HS-27A (cell line): ENCODE measurements around the gene B4GALT2.
A peak's percentile ranks its signal among the peaks of the same experiment; 100 is the strongest.

Source experiments
- DNase-seq: peaks from one replicate; pipeline ENCODE4 v3.0.0-alpha.2; 2012; ENCODE audit warnings: low read depth, missing footprints

The B4GALT2 gene

DNA sequence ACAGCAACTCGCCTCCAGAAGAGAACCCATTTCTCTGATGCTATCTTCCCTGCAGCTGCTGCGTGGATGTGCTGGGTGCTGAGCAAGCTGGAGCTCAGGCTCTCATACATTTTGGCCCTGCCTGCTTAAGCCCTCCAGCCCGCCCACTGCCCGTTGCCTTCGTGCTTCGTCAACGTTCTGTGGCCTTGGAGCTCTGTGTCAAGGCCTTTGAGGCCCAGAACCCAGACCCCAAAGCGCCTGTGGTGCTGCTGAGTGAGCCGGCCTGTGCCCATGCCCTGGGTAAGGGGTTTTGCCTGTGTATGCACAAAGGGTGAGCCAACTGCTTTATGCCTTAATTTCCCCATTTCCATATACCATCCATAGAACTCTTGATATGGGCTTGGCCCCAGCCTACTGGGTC lies 8.1 kb upstream of the B4GALT2 start:
- DNase-seq, result no peak

GRCh38 chr1:43971336-43971980 lies 7.6 kb upstream of the B4GALT2 start:
- DNase-seq, result no peak

GRCh38 chr1:43973981-43974442 lies 5.0 kb upstream of the B4GALT2 start:
- DNase-seq, result no peak

- DNase-seq, result peak; percentile 80
Observed at GRCh38 chr1:43974443-43975248, 4.4 kb upstream of the B4GALT2 start, which contains the start of gene ATP6V0B. Gene ATP6V0B, plus strand, starts transcription at chr1:43974960. Its CDS starts 81 bp downstream, at chr1:43975041.

- no peak for DNase-seq
Observed at GRCh38 chr1:43975249-43975961, 3.6 kb upstream of the B4GALT2 start.

GRCh38 chr1:43976045-43976444 lies 3.0 kb upstream of the B4GALT2 start:
- DNase-seq, result no peak

GRCh38 chr1:43976890-43977289 lies 2.1 kb upstream of the B4GALT2 start:
- no peak for DNase-seq

DNA sequence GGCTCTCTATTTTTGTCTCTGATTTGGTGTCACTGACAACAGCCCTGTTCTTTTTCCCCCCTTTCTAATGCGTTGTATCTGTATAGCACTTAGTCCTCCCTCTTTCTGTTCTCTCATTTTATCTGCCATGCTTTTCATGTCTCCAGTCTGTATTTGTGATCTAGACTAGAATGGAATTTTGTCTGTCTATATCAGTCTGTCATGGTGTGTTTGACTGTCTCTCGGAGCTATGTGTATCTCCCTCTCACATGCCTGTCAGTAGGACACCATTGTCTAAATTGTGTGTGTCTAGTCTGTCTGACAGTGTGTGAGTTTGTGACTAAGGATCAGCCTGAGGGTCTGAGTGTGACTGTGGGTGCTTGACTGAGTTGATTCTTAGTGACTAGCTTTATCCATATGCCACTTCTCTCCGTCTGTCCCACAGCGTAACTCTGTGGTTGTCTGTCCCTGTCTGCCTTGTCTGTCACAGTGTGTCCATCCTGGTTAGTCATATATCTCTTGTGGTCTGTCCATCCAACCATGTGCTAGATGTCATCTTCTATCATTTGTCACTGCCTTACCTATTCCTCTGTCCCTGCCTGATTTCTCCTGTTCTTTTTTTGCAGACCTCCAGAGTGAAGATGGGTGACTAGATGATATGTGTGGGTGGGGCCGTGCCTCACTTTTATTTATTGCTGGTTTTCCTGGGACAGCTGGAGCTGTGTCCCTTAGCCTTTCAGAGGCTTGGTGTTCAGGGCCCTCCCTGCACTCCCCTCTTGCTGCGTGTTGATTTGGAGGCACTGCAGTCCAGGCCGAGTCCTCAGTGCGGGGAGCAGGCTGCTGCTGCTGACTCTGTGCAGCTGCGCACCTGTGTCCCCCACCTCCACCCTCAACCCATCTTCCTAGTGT lies 1.4 kb upstream of the B4GALT2 start:
- DNase-seq, result no peak

DNA sequence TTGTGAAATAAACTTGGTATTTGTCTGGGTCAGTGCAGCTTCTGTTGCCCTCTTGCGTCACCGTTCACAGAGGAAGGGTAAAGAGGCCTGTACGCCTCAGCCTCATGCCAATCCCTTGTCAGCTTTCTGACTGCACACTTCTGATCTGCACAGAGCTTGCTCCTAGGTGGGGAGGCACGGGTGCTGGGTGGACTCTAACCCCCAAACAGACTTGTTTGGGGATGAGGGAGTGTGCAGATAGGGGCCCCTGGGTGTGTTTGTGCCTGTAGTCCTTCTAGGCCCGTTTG lies 803 bp upstream of the B4GALT2 start:
- DNase-seq, result no peak

DNA sequence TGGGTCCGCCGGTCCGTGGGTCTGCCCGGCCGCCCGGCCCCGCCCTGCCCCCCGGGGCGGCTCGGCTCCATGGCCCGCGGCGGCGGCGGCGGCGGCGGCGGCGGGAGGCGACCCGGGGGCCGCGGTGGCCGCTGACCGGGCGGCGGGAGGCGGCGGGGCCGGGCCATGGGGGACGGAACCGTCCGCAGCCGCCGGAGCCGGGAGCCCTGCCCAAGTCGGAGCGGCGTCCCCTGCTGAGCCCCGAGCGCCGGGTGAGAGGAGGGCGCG lies 184 bp downstream of the B4GALT2 start:
- DNase-seq, result no peak

DNA sequence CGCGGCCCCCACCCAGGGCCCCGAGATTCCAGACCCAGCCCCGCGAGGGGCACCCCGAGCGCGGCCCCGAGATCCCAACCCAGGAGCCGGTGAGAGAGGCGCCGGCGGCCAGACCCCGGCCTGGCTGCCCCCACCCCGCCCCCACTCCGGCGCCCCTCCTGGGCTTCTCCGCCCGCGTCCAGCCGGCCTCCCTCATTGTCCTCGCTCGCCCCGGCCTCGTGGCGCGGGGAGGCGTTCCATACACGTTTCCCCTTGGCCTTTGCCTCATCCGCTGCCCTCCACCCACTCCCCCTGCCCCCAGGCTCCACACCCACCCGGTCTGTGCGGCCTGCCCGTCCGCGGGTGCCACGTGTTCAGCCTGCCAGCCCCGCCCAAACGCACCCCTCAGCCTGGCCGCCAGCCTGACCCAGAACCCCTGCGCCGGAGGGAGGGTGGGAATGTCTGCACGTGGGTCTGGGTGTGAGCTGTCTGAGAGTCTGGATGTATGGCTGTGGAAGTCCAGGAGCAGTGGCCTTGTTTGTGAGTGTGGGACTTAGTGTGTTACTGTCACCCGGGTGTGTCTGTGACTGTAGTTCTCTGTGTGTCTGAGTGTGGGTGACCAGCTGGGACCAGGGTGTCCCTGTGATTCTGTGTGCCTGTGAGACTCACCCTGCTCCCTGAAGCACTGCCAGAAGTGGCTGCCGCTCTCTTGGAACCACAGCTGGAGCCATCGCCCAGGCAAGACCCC lies 681 bp downstream of the B4GALT2 start:
- DNase-seq, result no peak

DNA sequence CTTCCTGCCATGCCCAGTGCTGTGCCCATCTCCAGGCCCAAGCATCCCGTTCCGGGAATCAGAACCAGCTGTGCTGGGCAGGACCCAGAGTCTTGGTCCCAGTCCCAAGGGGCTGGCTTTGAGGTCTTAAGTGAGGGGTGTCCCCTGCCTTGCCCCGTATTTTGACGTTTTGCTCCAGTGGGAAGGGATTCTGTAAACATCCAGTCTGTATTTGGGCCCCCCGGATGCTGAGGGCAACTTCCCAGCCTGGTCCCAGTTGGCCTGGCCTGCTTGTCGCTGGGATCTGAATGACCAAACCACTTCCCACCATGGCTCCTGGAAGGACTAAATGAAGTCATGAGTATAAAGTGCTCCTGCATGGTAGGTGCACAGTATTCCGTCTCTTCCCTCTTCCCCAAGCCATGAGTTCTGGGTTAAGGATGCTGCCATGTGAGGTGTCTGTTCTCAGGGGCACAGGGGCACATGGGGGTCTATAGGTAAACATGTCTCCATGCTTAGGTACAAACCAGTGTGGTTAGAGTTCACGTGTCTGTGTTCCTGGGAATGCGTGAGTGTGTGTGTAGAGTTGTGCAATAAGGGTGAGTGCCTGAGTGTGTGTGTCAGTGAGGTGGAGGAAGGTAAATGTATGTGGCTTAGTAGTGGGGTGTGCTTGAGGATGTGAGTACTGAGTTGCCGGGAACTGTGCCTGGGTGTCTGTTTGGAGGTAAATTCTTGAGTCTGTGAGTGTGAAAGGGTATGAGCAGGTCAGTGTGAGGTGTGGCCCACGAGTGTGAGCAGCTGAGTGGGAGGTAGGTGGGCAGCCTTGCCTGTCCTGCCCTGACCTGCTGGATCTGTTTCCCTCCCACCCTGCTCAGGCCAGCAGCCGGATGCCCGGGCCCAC lies 1.5 kb downstream of the B4GALT2 start:
- no peak for DNase-seq

DNA sequence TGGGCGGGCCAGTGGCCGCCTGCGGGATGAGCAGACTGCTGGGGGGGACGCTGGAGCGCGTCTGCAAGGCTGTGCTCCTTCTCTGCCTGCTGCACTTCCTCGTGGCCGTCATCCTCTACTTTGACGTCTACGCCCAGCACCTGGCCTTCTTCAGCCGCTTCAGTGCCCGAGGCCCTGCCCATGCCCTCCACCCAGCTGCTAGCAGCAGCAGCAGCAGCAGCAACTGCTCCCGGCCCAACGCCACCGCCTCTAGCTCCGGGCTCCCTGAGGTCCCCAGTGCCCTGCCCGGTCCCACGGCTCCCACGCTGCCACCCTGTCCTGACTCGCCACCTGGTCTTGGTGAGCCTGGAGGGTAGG lies 2.1 kb downstream of the B4GALT2 start:
- no peak for DNase-seq

- no peak for DNase-seq
Observed at GRCh38 chr1:43981636-43982035, 2.6 kb downstream of the B4GALT2 start.

DNA sequence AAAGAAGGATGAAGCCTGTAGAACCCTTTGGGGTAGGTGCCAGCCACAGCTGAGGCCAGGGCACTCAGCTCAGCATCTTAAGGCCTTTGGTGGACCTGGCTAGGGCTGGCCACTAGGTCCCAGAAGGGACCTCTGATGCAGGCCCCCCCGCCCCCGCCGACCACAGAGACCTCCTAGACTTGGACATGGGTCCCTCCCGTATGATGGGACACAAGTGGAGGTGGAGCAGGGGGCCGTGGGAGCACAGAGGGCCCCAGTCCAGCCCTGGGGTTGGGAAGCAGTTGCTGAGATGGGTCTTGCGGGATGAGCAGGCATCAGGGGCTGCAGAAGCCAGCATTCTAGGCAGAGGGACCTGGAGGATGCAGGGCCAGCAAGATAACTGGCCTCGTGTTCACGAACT lies 3.2 kb downstream of the B4GALT2 start:
- no peak for DNase-seq

DNA sequence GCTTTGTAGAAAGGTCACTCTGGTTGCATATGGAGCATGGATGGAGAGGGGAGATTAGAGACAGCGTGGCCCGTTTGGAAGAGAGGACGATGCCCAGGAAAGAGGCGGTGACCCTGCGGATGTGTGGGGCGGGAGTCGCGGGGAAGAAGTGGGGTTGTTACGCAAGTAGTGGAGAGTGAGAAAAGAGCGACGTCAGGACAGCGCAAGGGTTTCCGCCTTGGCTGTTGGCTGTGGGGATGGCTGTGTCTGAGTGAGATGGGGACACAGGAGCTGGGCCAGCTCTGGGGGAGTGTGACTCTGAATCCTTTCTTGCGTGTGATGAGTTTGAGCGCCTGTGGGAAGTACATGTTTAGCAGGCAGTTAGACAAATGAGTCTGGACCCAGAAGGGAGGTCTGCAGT lies 3.8 kb downstream of the B4GALT2 start:
- DNase-seq, result no peak

GRCh38 chr1:43983253-43983899 lies 4.4 kb downstream of the B4GALT2 start:
- no peak for DNase-seq

DNA sequence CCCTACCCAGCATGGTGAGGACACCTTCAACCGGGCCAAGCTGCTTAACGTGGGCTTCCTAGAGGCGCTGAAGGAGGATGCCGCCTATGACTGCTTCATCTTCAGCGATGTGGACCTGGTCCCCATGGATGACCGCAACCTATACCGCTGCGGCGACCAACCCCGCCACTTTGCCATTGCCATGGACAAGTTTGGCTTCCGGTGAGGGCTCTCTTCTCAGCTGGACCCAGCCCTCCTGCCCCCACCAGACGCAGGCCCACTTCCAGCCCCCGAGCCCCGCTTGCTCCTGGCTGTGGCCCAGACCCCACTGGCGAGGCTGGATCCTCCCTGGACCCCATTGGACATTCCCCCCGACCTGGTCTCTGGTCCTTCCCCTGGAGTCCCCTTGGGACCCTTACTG lies 5.8 kb downstream of the B4GALT2 start:
- no peak for DNase-seq

DNA sequence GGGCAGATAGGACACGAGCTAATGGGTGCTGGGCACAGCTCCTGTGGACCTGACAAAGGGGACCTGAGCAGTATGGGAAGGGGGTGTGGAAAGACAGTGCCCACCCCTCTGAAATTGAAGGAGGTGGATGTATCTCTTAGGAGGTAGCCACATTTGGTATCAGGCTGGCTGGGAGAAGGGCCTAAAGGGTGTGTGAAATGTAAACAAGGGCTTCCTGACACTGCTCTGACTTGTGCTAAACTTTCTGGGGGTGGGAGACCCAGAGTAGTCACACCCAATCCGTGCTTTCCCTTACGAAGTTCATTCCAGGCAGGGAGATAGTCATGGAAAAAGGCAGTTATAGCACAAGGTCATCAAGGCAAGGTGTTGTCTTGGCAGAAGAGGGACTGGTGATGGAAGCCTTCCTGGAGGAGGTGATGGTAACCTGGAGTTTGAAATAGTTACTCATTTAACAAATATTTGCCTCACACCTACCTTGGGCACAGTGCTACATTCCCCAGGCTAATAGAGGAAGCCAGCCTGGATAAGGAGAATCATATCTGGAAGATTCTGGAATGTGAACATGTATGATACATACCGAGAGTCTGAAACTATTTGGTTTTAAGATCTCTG lies 7.1 kb downstream of the B4GALT2 start:
- no peak for DNase-seq

GRCh38 chr1:43986712-43987111 lies 7.7 kb downstream of the B4GALT2 start:
- no peak for DNase-seq
